Loucy (cell line): Measurements from ENCODE around the gene GATD1.

Experiments
- H2AFZ ChIP-seq: fragments of 200-600 bp; sonication (generic); 2 replicates; pipeline ENCODE4 v1.6.0; 2016; ENCODE audit warnings: antibody characterized with exemption, mild to moderate bottlenecking, low read length, moderate library complexity
- H3F3A ChIP-seq: fragments of 200-600 bp; 2 replicates; pipeline ENCODE4 v1.6.0; 2016; ENCODE audit warnings: antibody characterized with exemption, low read depth, mild to moderate bottlenecking
- H3K27me3 ChIP-seq: fragments of 200-600 bp; sonication (generic); 2 replicates; pipeline ENCODE4 v1.6.1; 2014; ENCODE audit warnings: low read length, mild to moderate bottlenecking; ENCODE audit not compliant: insufficient read depth, poor library complexity, severe bottlenecking
- H3K36me3 ChIP-seq: fragments of 200-600 bp; sonication (generic); 2 replicates; pipeline ENCODE4 v1.6.1; 2016; ENCODE audit warnings: low read length; ENCODE audit not compliant: insufficient read depth
- H3K4me1 ChIP-seq: fragments of 200-600 bp; sonication (generic); 2 replicates; pipeline ENCODE4 v1.5.1; 2014; ENCODE audit warnings: low read length, mild to moderate bottlenecking; ENCODE audit not compliant: insufficient read depth, poor library complexity, severe bottlenecking
- H3K4me2 ChIP-seq: fragments of 200-600 bp; sonication (generic); 2 replicates; pipeline ENCODE4 v1.6.0; 2014; ENCODE audit warnings: antibody characterized with exemption, low read length, low read depth, mild to moderate bottlenecking; ENCODE audit not compliant: poor library complexity, severe bottlenecking
- H3K4me3 ChIP-seq: fragments of 200-600 bp; sonication (generic); 2 replicates; pipeline ENCODE4 v1.5.1; 2014; ENCODE audit warnings: low read length, mild to moderate bottlenecking, mixed read lengths; ENCODE audit not compliant: poor library complexity, severe bottlenecking
- H3K79me2 ChIP-seq: fragments of 200-600 bp; sonication (generic); 2 replicates; pipeline ENCODE4 v1.6.1; 2014; ENCODE audit warnings: low read length; ENCODE audit not compliant: insufficient read depth
- H3K9ac ChIP-seq: fragments of 200-600 bp; sonication (generic); 2 replicates; pipeline ENCODE4 v1.6.0; 2014; ENCODE audit warnings: mild to moderate bottlenecking, low read depth, low read length, moderate library complexity; ENCODE audit not compliant: poor library complexity, severe bottlenecking
- H3K9me2 ChIP-seq: fragments of 200-600 bp; sonication (generic); replicated peaks from 2 replicates; pipeline ENCODE4 v1.6.1; 2016; ENCODE audit warnings: low read depth, low read length, mixed read lengths
- H3K9me3 ChIP-seq: fragments of 200-600 bp; sonication (generic); 2 replicates; pipeline ENCODE4 v1.6.1; 2014; ENCODE audit warnings: mild to moderate bottlenecking, antibody characterized with exemption, low read length, low read depth; ENCODE audit not compliant: insufficient read depth
- H4K20me1 ChIP-seq: fragments of 200-600 bp; sonication (generic); 2 replicates; pipeline ENCODE4 v1.6.0; 2014; ENCODE audit warnings: antibody characterized with exemption, low read length, mild to moderate bottlenecking; ENCODE audit not compliant: insufficient read depth, poor library complexity, severe bottlenecking
- EZH2phosphoT487 ChIP-seq: fragments of 200-600 bp; IDR thresholded peaks from 2 replicates; pipeline ENCODE4 v1.6.1; 2018; ENCODE audit warnings: antibody characterized with exemption, mild to moderate bottlenecking, moderate library complexity, borderline replicate concordance
- TF ChIP-seq, protein P1 (sequence below): fragments of 200-600 bp; sonication (generic); conservative IDR thresholded peaks from 2 replicates; pipeline ENCODE4 v1.5.1; 2014; ENCODE audit warnings: mild to moderate bottlenecking, antibody characterized with exemption, low read length

GATD1 gene

DNA sequence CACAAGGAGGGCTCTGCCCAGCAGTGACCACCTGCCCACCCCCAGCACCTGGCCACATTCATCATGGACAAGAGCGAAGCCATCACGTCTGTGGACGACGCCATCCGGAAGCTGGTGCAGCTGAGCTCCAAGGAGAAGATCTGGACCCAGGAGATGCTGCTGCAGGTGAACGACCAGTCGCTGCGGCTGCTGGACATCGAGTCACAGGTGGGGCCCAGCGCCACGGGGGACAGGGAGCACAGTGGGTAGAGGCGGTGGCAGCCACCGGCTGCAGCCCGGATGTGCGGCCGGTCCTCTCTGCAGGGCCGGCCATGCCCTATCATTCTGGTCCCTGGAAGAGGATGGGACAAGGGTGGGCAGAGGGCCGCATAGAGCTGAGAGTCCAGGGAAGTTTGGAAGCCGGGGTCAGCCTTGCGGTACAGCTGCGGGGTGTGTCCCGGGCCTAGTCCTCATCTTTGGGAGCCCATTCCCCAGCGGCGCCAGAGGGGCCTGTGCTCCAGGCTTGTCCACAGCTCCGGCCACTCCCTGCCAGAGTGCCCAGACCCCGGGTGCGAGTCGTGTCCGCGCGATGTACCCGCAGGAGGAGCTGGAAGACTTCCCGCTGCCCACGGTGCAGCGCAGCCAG, 57.2 kb downstream of the GATD1 start:
- Histone ChIP-seq H3K4me3 (no peak overlapping the region), H3K9me2 (no peaks in the 10 kb centered on the region), H3K9me3 (no peaks in the 10 kb centered on the region), H3K36me3 (no peaks in the 10 kb centered on the region), H3K79me2 (no peaks in the 10 kb centered on the region), H3F3A (no peaks in the 10 kb centered on the region), H2AFZ (no peak overlapping the region), H3K9ac (no peak overlapping the region), H3K4me2 (no peak overlapping the region), H4K20me1 (no peaks in the 10 kb centered on the region), H3K4me1 (peaks cover 3% of the 10 kb centered on the region), H3K27me3 (no peaks in the 10 kb centered on the region)
- TF ChIP-seq EZH2phosphoT487, result no peak
- TF ChIP-seq, protein P1, sequence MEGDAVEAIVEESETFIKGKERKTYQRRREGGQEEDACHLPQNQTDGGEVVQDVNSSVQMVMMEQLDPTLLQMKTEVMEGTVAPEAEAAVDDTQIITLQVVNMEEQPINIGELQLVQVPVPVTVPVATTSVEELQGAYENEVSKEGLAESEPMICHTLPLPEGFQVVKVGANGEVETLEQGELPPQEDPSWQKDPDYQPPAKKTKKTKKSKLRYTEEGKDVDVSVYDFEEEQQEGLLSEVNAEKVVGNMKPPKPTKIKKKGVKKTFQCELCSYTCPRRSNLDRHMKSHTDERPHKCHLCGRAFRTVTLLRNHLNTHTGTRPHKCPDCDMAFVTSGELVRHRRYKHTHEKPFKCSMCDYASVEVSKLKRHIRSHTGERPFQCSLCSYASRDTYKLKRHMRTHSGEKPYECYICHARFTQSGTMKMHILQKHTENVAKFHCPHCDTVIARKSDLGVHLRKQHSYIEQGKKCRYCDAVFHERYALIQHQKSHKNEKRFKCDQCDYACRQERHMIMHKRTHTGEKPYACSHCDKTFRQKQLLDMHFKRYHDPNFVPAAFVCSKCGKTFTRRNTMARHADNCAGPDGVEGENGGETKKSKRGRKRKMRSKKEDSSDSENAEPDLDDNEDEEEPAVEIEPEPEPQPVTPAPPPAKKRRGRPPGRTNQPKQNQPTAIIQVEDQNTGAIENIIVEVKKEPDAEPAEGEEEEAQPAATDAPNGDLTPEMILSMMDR, result no peak

DNA sequence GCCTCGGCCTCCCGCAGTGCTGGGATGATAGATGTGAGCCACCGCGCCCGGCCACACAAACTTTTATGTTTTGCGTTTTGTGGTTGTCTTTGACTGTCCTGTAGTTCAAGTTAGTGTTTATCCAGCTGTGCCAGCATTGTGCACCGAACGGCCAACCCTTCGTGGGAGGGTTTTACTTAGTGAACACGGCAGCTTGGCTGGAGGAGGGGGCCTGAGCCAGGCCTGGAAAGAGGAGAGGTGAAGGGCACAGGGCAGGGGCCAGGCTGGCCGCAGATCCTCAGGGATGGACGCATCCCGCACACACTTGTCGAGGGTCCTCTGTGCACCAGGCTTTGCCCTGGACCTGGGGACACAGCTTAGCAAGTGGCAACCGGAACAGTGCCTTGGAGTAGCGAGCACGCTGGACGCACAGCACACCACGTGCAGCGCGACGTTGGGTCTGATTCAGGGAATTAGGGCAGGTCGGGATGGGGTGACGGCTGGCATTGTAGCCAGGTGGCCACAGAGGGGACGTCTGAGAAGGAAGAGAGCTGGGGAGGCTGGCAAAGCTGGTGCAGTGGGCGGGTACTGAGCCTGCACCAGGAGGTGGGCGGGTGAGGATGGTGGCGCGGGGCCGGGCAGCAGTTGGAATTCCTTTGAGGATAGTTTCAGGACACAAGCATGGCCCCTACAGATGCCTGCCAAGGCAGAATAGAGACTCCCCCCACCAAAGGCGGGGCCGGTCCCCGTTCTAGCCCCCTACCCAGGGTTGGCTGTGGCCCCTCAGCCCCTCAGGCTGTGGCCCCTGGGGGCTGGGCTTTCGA, 57.9 kb downstream of the GATD1 start:
- Histone ChIP-seq H3K9me2 (no peaks in the 10 kb centered on the region), H3K9me3 (no peaks in the 10 kb centered on the region), H3K4me1 (peaks cover 3% of the 10 kb centered on the region), H4K20me1 (no peaks in the 10 kb centered on the region), H2AFZ (no peak overlapping the region), H3K4me3 (no peak overlapping the region), H3K9ac (no peak overlapping the region), H3F3A (no peaks in the 10 kb centered on the region), H3K79me2 (no peaks in the 10 kb centered on the region), H3K27me3 (no peaks in the 10 kb centered on the region), H3K36me3 (no peaks in the 10 kb centered on the region), H3K4me2 (no peak overlapping the region)
- no peak for TF ChIP-seq EZH2phosphoT487
- TF ChIP-seq, protein P1, result no peak
